HG03139 (cell line): ENCODE results near the gene KIAA1671.

Experiments
- ATAC-seq: cut with Tn5 transposase; IDR thresholded peaks from one replicate; pipeline ENCODE4 v1.9.1; 2021; ENCODE audit not compliant: unreplicated experiment

The KIAA1671 gene

GRCh38 chr22:25085930-25086901 is 133.7 kb downstream of the KIAA1671 start:
- peak; percentile 70 for ATAC-seq

GRCh38 chr22:25086902-25087282 is 134.4 kb downstream of the KIAA1671 start:
- ATAC-seq = no peak

- no peak for ATAC-seq
Measured at GRCh38 chr22:25090225-25090890, 137.8 kb downstream of the KIAA1671 start.

GRCh38 chr22:25091458-25091857 is 138.9 kb downstream of the KIAA1671 start:
- ATAC-seq = no peak

- no peak for ATAC-seq
Measured at GRCh38 chr22:25092119-25092518, 139.6 kb downstream of the KIAA1671 start.

GRCh38 chr22:25094579-25094978 is 142.1 kb downstream of the KIAA1671 start:
- no peak for ATAC-seq

GRCh38 chr22:25095869-25096268 is 143.4 kb downstream of the KIAA1671 start:
- ATAC-seq = no peak

GRCh38 chr22:25096638-25097405 is 144.3 kb downstream of the KIAA1671 start:
- no peak for ATAC-seq

GRCh38 chr22:25098445-25099081 is 146.0 kb downstream of the KIAA1671 start:
- ATAC-seq = no peak

GRCh38 chr22:25099202-25099601 is 146.7 kb downstream of the KIAA1671 start:
- no peak for ATAC-seq

- ATAC-seq = no peak
Measured at GRCh38 chr22:25100402-25100801, 147.9 kb downstream of the KIAA1671 start.

GRCh38 chr22:25100948-25101347 is 148.4 kb downstream of the KIAA1671 start:
- no peak for ATAC-seq

GRCh38 chr22:25101501-25101900 is 149.0 kb downstream of the KIAA1671 start:
- ATAC-seq = no peak

- ATAC-seq = no peak
Measured at GRCh38 chr22:25101986-25102385, 149.5 kb downstream of the KIAA1671 start.

GRCh38 chr22:25102722-25103121 is 150.2 kb downstream of the KIAA1671 start:
- ATAC-seq = no peak

- no peak for ATAC-seq
Measured at GRCh38 chr22:25104367-25104766, 151.9 kb downstream of the KIAA1671 start.

- no peak for ATAC-seq
Measured at GRCh38 chr22:25105817-25106650, 153.5 kb downstream of the KIAA1671 start.

- no peak for ATAC-seq
Measured at GRCh38 chr22:25109878-25110595, 157.5 kb downstream of the KIAA1671 start.

- no peak for ATAC-seq
Measured at GRCh38 chr22:25110596-25110845, 158.0 kb downstream of the KIAA1671 start.
